Pancreas (tissue), 10 donors: ENCODE data around the gene TOP1. TPM values are rescaled to one million over a fixed set of nuclear protein-coding genes. Genes with fewer than 3 reads are reported as not detected.
"Not testable (repeated sequence)": the region's sequence is repeated elsewhere in the genome, so short reads cannot be mapped to it uniquely, and the experiment has no call there.

Experiments
- ATAC-seq, 4 donors: fragments of 200-7000 bp; cut with Tn5 transposase; one replicate each; pipeline versions ENCODE4 v1.8.0 to v1.9.1; 2020; ENCODE audit warnings: mild to moderate bottlenecking in 4 of 4, moderate library complexity in 4 of 4
- DNase-seq, 6 donors: peaks; one replicate each; pipeline ENCODE4 v3.0.0-alpha.2; 2020
- FAIRE-seq: peaks from 2 replicates; lab custom pipeline; 2012; peaks lifted over from hg19 to GRCh38; lab: Jason Lieb, UNC
- H3K27ac ChIP-seq, 4 donors: fragments of 200-600 bp; sonication (generic); 1 replicate in 3 of 4; 2 replicates in 1 of 4; pipeline versions ENCODE4 v1.5.0 to v1.8.0; 2020
- H3K27me3 ChIP-seq, 4 donors: fragments of 200-600 bp; one replicate each; pipeline ENCODE4 v1.8.0; 2021
- H3K36me3 ChIP-seq, 3 donors: fragments of 200-600 bp; sonication (generic) in 1 of 3; one replicate each; pipeline versions ENCODE4 v1.5.0 to v1.8.0; 2020 to 2021
- H3K4me1 ChIP-seq, 3 donors: fragments of 200-600 bp; one replicate each; pipeline ENCODE4 v1.8.0; 2021
- H3K4me3 ChIP-seq, 4 donors: fragments of 200-600 bp; sonication (generic) in 2 of 4; one replicate each; pipeline versions ENCODE4 v1.5.0 to v1.8.0; 2020 to 2021
- H3K9me3 ChIP-seq, 4 donors: fragments of 200-600 bp; one replicate each; pipeline ENCODE4 v1.8.0; 2021
- CTCF ChIP-seq, 4 donors: fragments of 200-600 bp; sonication (generic) in 3 of 4; IDR thresholded peaks; one replicate each; pipeline versions ENCODE4 v1.5.0 to v1.8.0; 2021; ENCODE audit warnings: antibody characterized with exemption in 4 of 4
- WGBS, 2 donors: extraction: QIAGEN DNeasy Blood & Tissue Kit; methylation state at CpG; one replicate each; pipeline ENCODE4 v1.1.7; 2013; 5-methylcytosine and 5-hydroxymethylcytosine counted together
- intact Hi-C, 3 donors: fragments of 100-400 bp; cut with DNase I; formaldehyde crosslinking; loops; one replicate each; pipeline versions ENCODE4 v1.11.1 to v1.14.2; 2022
- polyA plus RNA-seq, 2 donors: library from polyadenylated mRNA; stranded (reverse); fragments of 200-250 nt; gene quantifications; one replicate each; pipeline ENCODE4 v1.2.3, GENCODE V29; 2013
- total RNA-seq, 6 donors: library from RNA; stranded (reverse); fragmentation: NEBNext Ultra II Directional in 4 of 6; extraction: Animal tissue kit (Norgen Biotek cat#: 25700) in 4 of 6; gene quantifications; one replicate each; pipeline versions ENCODE4 v1.2.1 to v1.2.4, GENCODE V29; 2021 to 2023
- donor health status: healthy with polysubstance abuse.
- donor health status: DM: no; HTN: no; CAD: no; lungs with moderate emphysema.
- donor health status: DM: no; HTN: no; CAD: no.
- donor health status: control.
- donor health status: control.
- donor health status: Bipolar disorder and iron deficiency.
- donor health status: DM: yes; HTN: yes; CAD: no.
- donor health status: DM: no; HTN: no; CAD: no.
- donor health status: DM: no; HTN: no; CAD: no.
- donor health status: DM: yes; HTN: yes; CAD: no.

The TOP1 gene
- total and polyA plus RNA-seq, 8 donors = 9.6 to 25.6 (median 16.2) TPM

GRCh38 chr20:41003143-41003935 is 25.3 kb upstream of the TOP1 start:
- intact Hi-C loops = no loop called here
- ATAC-seq (peak; percentile 86 to 92 (median 90)), DNase-seq (peak in 4 of 6 donors; percentile 69 to 87 (median 77)), FAIRE-seq (no peak)
- Histone ChIP-seq H3K27me3 (no peaks in the 10 kb centered on the region), H3K27ac (peak overlapping the region; percentile 20 to 84 (median 64)), H3K4me1 (peaks cover 5 to 34% (median 14%) of the 10 kb centered on the region in 3 donors), H3K4me3 (no peak overlapping the region), H3K36me3 (no peaks in the 10 kb centered on the region), H3K9me3 (no peaks in the 10 kb centered on the region)
- 37 to 40% methylated on average over 12 of the region's 12 CpGs for WGBS, 2 donors
- no peak for TF ChIP-seq CTCF (IDR thresholded peaks at IDR 0.05)

- ATAC-seq, H3K27me3 ChIP-seq, H3K36me3 ChIP-seq, intact Hi-C loops, H3K4me3 ChIP-seq, H3K9me3 ChIP-seq, FAIRE-seq, DNase-seq: not testable (repeated sequence)
- Histone ChIP-seq H3K4me1 (peaks cover 5 to 34% (median 14%) of the 10 kb centered on the region in 3 donors), H3K27ac (peak overlapping the region; percentile 20 to 84 (median 64))
- 95 to 99% methylated on average over 6 of the region's 6 CpGs for WGBS, 2 donors
Observed at GRCh38 chr20:41003936-41004294, 24.7 kb upstream of the TOP1 start.

- no peak for DNase-seq
- intact Hi-C loops = no loop called here
- WGBS, 2 donors = 53 to 54% methylated on average over 8 of the region's 8 CpGs
- ATAC-seq = no peak
- Histone ChIP-seq H3K9me3 (no peaks in the 10 kb centered on the region), H3K36me3 (no peaks in the 10 kb centered on the region), H3K4me1 (peaks cover 5 to 34% (median 14%) of the 10 kb centered on the region in 3 donors), H3K27me3 (no peaks in the 10 kb centered on the region), H3K27ac (no peak overlapping the region), H3K4me3 (no peak overlapping the region)
- no peak for TF ChIP-seq CTCF (IDR thresholded peaks at IDR 0.05)
- FAIRE-seq = no peak
Observed at GRCh38 chr20:41004531-41005360, 23.9 kb upstream of the TOP1 start.

- TF ChIP-seq CTCF (IDR thresholded peaks at IDR 0.05) = no peak
Observed at GRCh38 chr20:41005361-41005729, 23.3 kb upstream of the TOP1 start.

GRCh38 chr20:41006126-41006935 is 22.3 kb upstream of the TOP1 start:
- no peaks in the 10 kb centered on the region for H3K27me3 ChIP-seq
- DNase-seq (peak in 1 of 6 donors; percentile 25), ATAC-seq (no peak), FAIRE-seq (no peak)
- H3K9me3 ChIP-seq = no peaks in the 10 kb centered on the region
- WGBS, 2 donors = 90 to 96% methylated on average over 13 of the region's 13 CpGs
- peaks cover 5 to 34% (median 14%) of the 10 kb centered on the region in 3 donors for H3K4me1 ChIP-seq
- no peaks in the 10 kb centered on the region for H3K36me3 ChIP-seq
- H3K4me3 ChIP-seq = no peak overlapping the region
- intact Hi-C loops = no loop called here
- no peak overlapping the region for H3K27ac ChIP-seq
- no peak for TF ChIP-seq CTCF (IDR thresholded peaks at IDR 0.05)

More at GRCh38 chr20:41005361-41005729, 23.3 kb upstream of the TOP1 start:
- ATAC-seq (peak; percentile 13 to 48 (median 24)), DNase-seq (peak in 5 of 6 donors; percentile 60 to 84 (median 82)), FAIRE-seq (no peak)
- Histone ChIP-seq H3K4me3 (no peak overlapping the region), H3K27me3 (no peaks in the 10 kb centered on the region), H3K4me1 (peaks cover 5 to 34% (median 14%) of the 10 kb centered on the region in 3 donors), H3K9me3 (no peaks in the 10 kb centered on the region), H3K36me3 (no peaks in the 10 kb centered on the region), H3K27ac (peak overlapping the region in 1 of 4 donors; percentile 41)
- intact Hi-C loops = no loop called here
- 19 to 24% methylated on average over 4 of the region's 4 CpGs for WGBS, 2 donors
